Measurements from ENCODE around the gene CELA3A.
"Not testable (repeated sequence)": the region's sequence is repeated elsewhere in the genome, so short reads cannot be mapped to it uniquely, and the experiment has no call there.

CELA3A gene, protein sequence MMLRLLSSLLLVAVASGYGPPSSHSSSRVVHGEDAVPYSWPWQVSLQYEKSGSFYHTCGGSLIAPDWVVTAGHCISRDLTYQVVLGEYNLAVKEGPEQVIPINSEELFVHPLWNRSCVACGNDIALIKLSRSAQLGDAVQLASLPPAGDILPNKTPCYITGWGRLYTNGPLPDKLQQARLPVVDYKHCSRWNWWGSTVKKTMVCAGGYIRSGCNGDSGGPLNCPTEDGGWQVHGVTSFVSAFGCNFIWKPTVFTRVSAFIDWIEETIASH

GRCh38 chr1:22001409-22001808, at the start of gene CELA3A:
Gene CELA3A (plus strand): TSS chr1:22001657. CDS start chr1:22001675, 18 bp downstream.
- no peak for DNase-seq

DNA sequence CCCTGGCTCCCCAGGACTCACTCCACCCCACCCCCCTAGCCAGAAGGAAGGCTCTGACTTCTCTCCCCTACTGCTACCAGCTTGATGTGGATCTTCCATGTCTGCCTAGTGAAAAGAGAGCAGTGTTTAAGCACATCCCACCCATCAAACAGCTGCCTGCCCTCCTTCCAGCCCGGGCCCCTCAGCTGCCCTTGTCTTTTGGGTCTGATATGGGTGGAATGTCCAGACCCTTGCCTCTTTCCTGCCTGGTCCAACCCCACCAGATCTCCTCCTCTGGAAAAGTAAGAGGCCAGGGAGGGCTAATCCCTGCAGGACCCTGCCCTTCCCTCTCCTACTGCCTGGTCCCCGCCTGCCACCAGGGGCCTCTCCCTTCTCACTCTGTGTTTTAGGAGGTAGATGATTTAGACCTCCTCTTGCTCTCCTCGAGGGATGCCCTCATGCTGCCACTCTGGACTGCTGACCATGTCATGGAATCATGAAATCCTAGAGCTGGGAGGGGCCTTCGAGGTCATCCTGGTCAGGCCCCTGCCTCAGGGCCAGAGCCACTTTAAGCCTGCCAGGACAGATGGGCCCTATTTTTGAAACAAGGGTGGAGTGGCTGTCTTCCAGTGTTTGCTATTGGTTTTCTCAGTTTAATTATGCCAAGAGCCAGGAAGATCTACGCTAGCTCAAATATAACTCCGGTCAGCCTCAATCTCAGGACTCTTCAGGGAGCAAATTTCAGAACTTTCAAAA, 48.5 kb upstream of the CELA3A start:
- no peak for DNase-seq

- no peak for DNase-seq
Observed at GRCh38 chr1:21955058-21955457, 46.4 kb upstream of the CELA3A start.

GRCh38 chr1:21955501-21956281, 45.8 kb upstream of the CELA3A start:
- no peak for DNase-seq

- DNase-seq = no peak
Observed at GRCh38 chr1:21956720-21957552, 44.5 kb upstream of the CELA3A start.

- no peak for DNase-seq
Observed at GRCh38 chr1:21961337-21961736, 40.1 kb upstream of the CELA3A start.

DNA sequence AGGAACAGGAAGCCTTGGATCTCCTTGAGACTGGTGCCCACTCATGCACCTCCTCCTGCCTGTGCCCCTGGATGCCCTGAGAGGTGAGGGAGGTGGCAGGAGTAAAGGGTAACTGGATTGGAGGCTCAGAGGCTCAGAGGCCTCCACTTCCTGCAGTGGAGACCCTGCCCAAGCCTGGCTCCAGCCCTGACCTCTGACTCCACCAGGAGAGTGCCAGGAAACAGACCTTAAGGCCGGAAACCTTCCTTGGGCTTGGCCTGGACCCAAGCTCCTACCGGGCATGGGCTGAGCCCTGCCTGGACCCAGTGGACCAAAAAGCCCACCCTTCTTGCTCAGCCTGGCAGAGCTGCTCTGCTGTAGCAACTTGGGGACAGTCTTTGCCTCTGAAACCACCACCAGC, 39.7 kb upstream of the CELA3A start:
- no peak for DNase-seq

- DNase-seq = no peak
Observed at GRCh38 chr1:21963477-21964217, 37.8 kb upstream of the CELA3A start.

DNA sequence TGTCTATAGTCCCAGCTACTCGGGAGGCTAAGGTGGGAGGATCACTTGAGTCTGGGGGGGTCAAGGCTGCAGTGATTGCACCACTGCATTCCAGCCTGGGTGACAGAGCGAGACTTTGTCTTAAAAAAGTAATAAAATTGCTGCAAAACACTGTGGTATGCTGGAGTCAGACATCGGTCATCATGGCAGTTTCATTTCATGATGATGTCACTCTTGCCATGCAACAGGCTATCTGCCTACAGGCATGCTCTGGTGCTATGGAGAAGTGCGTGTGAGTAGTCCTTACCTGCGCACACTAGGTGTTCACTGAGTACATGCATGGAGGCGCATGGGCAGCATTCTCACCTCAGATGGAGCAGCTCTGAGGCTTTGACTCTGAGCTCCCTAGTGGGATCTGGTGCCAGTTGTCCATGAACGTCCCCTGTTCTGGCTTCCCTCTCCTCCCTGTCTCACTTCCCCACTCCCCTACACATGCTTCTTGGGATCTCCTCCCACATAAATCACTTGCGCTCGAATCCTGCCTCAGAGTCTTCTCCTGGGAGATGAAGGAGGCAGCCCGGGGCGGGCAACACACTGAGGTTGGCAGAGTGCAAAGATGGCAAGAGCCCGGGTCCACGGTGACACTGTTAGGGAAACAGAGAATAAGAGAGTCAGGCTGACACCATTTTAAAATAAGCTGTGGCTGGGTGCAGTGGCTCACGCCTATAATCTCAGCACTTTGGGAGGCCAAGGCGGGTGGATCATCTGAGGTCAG, 35.0 kb upstream of the CELA3A start:
- DNase-seq = no peak

DNA sequence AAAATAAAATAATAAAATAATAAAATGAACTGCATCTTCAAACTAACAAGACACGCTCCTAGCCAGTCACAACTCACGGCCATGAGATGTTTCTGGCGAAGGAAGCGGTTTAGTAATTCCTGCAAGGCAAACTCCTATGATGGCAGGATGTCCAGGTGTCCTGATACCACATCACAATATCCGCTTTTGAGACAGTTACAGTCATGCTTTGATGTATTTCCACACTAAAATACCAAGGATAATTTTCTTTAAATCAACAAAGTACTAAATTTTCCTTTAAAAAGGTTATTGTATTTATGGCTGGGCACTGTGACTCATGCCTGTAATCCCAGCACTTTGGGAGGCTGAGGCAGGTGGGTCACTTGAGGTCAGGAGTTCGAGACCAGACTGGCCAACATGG, 34.2 kb upstream of the CELA3A start:
- DNase-seq = not testable (repeated sequence)

GRCh38 chr1:21969066-21969465, 32.4 kb upstream of the CELA3A start:
- not testable (repeated sequence) for DNase-seq

- not testable (repeated sequence) for DNase-seq
Observed at GRCh38 chr1:21970523-21970922, 30.9 kb upstream of the CELA3A start.

DNA sequence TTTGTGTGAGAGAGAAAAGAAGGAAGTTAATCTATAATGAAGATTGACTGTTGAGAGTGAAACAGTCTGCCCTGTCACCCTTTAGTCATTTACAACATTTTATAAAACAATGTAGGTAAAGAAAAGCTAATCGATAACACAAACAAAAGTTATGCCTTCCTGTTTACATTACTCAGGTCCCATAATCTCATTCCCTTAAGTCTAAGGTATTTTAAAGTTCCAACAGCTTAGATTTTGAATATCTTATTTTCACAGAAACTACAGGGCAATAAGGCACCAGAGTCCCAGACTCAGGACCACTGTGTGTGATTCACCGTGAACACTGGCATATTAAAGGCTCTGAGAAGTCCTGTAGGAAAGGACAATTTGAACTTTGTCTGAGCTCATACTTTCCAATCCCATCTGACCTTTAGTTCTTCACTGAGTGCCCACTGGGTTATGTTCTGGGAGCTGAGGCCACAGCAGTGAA, 28.4 kb upstream of the CELA3A start:
- DNase-seq = not testable (repeated sequence)

- not testable (repeated sequence) for DNase-seq
Observed at GRCh38 chr1:21973948-21974347, 27.5 kb upstream of the CELA3A start.

DNA sequence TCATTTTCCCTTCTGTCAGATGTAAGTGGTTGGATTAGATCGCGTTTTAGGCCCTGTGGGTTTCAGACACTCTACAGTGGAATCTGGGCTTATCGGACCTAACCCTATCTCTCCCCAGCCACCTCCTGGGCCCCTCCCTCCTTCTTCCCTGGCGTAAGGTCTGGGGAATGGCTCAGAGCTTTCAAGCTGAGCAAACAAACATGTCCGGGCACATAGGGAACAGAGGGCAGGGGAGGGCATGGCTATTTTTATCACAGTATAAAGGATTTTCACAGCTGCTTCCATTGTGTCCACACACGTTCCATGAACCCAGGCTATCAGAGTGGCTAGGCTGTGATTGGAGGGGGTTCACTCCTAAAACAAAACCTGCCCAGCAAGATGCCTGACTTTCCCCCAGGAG, 26.8 kb upstream of the CELA3A start:
- DNase-seq = not testable (repeated sequence)

- DNase-seq = not testable (repeated sequence)
Observed at GRCh38 chr1:21975296-21975695, 26.2 kb upstream of the CELA3A start.

GRCh38 chr1:21976703-21977239, 24.7 kb upstream of the CELA3A start, which contains the start of gene CELA3B:
Gene CELA3B (plus strand): TSS chr1:21977022. CDS start chr1:21977040, 18 bp downstream.
- not testable (repeated sequence) for DNase-seq

- DNase-seq = not testable (repeated sequence)
Observed at GRCh38 chr1:21978209-21978608, 23.2 kb upstream of the CELA3A start.

DNA sequence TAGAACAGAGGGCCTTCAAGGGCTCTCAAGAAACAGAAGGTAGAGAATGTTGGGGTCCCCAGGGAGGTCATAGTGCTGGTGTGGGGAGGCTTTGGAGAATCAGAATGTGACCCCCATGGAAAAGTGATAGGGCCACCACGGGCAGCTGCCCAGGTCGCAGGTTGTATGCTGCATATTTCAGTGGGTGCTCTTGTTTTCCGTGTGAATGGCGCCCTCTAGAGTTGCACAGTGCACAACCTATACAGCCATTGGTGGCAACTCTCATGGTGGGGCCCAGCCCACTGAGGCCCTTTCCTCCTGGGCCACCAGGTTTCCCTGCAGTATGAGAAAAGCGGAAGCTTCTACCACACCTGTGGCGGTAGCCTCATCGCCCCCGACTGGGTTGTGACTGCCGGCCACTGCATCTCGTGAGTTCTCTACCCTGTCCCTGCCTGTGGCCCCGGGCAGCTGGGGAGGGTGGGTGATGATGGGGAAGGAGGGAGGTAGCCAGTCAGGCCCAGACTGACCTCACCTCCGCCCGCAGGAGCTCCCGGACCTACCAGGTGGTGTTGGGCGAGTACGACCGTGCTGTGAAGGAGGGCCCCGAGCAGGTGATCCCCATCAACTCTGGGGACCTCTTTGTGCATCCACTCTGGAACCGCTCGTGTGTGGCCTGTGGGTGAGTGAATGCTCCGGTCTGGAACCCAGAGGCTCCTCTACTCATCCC, 20.8 kb upstream of the CELA3A start:
- not testable (repeated sequence) for DNase-seq

GRCh38 chr1:21981253-21981652, 20.2 kb upstream of the CELA3A start:
- not testable (repeated sequence) for DNase-seq
